ENCODE data around the gene B4GALT5. TPM values are rescaled to one million over a fixed set of nuclear protein-coding genes. Genes with fewer than 3 reads are reported as not detected.

B4GALT5 gene
- total RNA-seq, 3 donors from 2014 or later (not counting 1 experiment from before 2014, with no cell fraction given), result 15.5 to 29.1 (median 28.6) TPM

GRCh38 chr20:49665796-49666195 is 47.9 kb downstream of the B4GALT5 start:
- H3K36me3 ChIP-seq (ENCODE audit: control insufficient read depth, insufficient read depth, low read length), result no peaks in the 10 kb centered on the region
- 94% methylated on average over 7 of the region's 7 CpGs for WGBS (ENCODE audit: insufficient coverage)
- H3K4me1 Mint-ChIP-seq, result peaks cover 61 to 86% of the 10 kb centered on the region in 2 donors
- H3K9me3 ChIP-seq (ENCODE audit: control insufficient read depth, insufficient read depth, low read length), result no peaks in the 10 kb centered on the region
- no peaks in the 10 kb centered on the region for H3K27me3 ChIP-seq (ENCODE audit: control insufficient read depth, insufficient read depth, low read length)
- no peak for TF ChIP-seq CTCF (IDR thresholded peaks at IDR 0.05)
- no peaks in the 10 kb centered on the region for H3K27me3 Mint-ChIP-seq (ENCODE audit: low read depth in 2 of 2)
- no peak overlapping the region for H3K4me3 Mint-ChIP-seq
- DNase-seq (no peak), ATAC-seq (no peak)
- H3K27ac ChIP-seq (ENCODE audit: low read length), result no peak overlapping the region
- H3K4me3 ChIP-seq (ENCODE audit: low read length), result no peak overlapping the region
- peak overlapping the region in 1 of 2 donors; percentile 92 for H3K27ac Mint-ChIP-seq
- intact Hi-C loops (cut with micrococcal nuclease), result loop anchor here (10.0 kb wide), 2 partner anchors 391 to 449 kb away; partner anchors contain the start of genes UBE2V1 and ZNFX1
- no peaks in the 10 kb centered on the region for H3K9me3 Mint-ChIP-seq
- H3K36me3 Mint-ChIP-seq, result no peaks in the 10 kb centered on the region
- H3K4me1 ChIP-seq (ENCODE audit: control insufficient read depth, insufficient read depth, low read length), result peaks cover 34% of the 10 kb centered on the region

DNA sequence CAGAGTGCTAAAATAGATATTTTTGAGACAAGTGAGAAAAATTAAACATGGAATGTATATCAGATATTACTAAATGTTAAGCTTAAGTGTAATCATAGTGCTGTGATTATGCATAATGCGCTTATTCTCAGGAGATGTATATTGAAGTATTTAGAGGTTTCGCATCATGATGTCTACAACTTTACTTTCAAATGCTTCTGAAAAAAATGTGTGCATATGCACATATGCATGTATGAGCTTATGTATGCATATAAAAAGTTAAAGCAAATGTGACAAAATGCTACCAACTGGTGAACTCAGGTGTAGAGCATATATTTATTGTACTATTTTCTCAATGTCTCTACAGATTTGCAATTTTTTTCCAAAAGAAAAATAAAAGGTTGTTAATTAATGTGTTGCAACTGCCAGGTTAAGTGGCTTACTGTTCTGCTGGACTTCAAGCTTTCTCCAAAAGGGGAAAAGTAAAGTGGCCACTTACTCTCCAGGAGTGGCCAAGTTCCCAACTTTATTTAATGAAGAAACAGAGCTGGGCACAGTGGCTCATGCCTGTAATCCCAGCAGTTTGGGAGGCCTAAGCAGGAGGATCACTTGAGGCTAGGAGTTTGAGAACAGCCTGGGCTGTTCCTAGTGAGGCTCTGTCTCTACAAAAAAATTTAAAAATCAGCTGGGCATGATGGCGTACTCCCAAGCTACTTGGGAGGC is 48.9 kb downstream of the B4GALT5 start:
- H3K4me3 Mint-ChIP-seq, result no peak overlapping the region
- H3K9me3 ChIP-seq (ENCODE audit: control insufficient read depth, insufficient read depth, low read length), result no peaks in the 10 kb centered on the region
- no peaks in the 10 kb centered on the region for H3K36me3 Mint-ChIP-seq
- peaks cover 32% of the 10 kb centered on the region for H3K4me1 ChIP-seq (ENCODE audit: control insufficient read depth, insufficient read depth, low read length)
- H3K27ac Mint-ChIP-seq, result no peak overlapping the region
- intact Hi-C loops (cut with micrococcal nuclease), result loop anchor here (10.0 kb wide), 2 partner anchors 390 to 450 kb away; partner anchors contain the start of genes UBE2V1 and ZNFX1
- DNase-seq, result no peak
- H3K4me3 ChIP-seq (ENCODE audit: low read length), result no peak overlapping the region
- H3K27ac ChIP-seq (ENCODE audit: low read length), result no peak overlapping the region
- TF ChIP-seq CTCF (IDR thresholded peaks at IDR 0.05), result no peak
- 95% methylated on average over 3 of the region's 3 CpGs for WGBS (ENCODE audit: insufficient coverage)
- H3K36me3 ChIP-seq (ENCODE audit: control insufficient read depth, insufficient read depth, low read length), result no peaks in the 10 kb centered on the region
- H3K27me3 Mint-ChIP-seq (ENCODE audit: low read depth in 2 of 2), result no peaks in the 10 kb centered on the region
- ATAC-seq, result no peak
- H3K27me3 ChIP-seq (ENCODE audit: control insufficient read depth, insufficient read depth, low read length), result no peaks in the 10 kb centered on the region
- peaks cover 57 to 79% of the 10 kb centered on the region in 2 donors for H3K4me1 Mint-ChIP-seq
- no peaks in the 10 kb centered on the region for H3K9me3 Mint-ChIP-seq

GRCh38 chr20:49663112-49663511 is 50.6 kb downstream of the B4GALT5 start:
- no peak overlapping the region for H3K4me3 Mint-ChIP-seq
- peaks cover 42 to 63% of the 10 kb centered on the region in 2 donors for H3K4me1 Mint-ChIP-seq
- no peaks in the 10 kb centered on the region for H3K27me3 ChIP-seq (ENCODE audit: control insufficient read depth, insufficient read depth, low read length)
- ATAC-seq (no peak), DNase-seq (no peak)
- no peaks in the 10 kb centered on the region for H3K36me3 ChIP-seq (ENCODE audit: control insufficient read depth, insufficient read depth, low read length)
- no peaks in the 10 kb centered on the region for H3K36me3 Mint-ChIP-seq
- H3K27ac ChIP-seq (ENCODE audit: low read length), result no peak overlapping the region
- no peaks in the 10 kb centered on the region for H3K27me3 Mint-ChIP-seq (ENCODE audit: low read depth in 2 of 2)
- H3K4me3 ChIP-seq (ENCODE audit: low read length), result no peak overlapping the region
- H3K9me3 ChIP-seq (ENCODE audit: control insufficient read depth, insufficient read depth, low read length), result no peaks in the 10 kb centered on the region
- H3K27ac Mint-ChIP-seq, result peak overlapping the region in 1 of 2 donors; percentile 82
- no peak for TF ChIP-seq CTCF (IDR thresholded peaks at IDR 0.05)
- no peaks in the 10 kb centered on the region for H3K9me3 Mint-ChIP-seq
- intact Hi-C loops (cut with micrococcal nuclease), result loop anchor here (10.0 kb wide), 2 partner anchors 388 to 452 kb away; partner anchors contain the start of genes UBE2V1 and ZNFX1
- H3K4me1 ChIP-seq (ENCODE audit: control insufficient read depth, insufficient read depth, low read length), result peaks cover 19% of the 10 kb centered on the region

Measured in natural killer cell (primary cell).